ENCODE results near the gene RAD51B.
"Not testable (repeated sequence)": the region's sequence is repeated elsewhere in the genome, so short reads cannot be mapped to it uniquely, and the experiment has no call there.

The RAD51B gene

DNA sequence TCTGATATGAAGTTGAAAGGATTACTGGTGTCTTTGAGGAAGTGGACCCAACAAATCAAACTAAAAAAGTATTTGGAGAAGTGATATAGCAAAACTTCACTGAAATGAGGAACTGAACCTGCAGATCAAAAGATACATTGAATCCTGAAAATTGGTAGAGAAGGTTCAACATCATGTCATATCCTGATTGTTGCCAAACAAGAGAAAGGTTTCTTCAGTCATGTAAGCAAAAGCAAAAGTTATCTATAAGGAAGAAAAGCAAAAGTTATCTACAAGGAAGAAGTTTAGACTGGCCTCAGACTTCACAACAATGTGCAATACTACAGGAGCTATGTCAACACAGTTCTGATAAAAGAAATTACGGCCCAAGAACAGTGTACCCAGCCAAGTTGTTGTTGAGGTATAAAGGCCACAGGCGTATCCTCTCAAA lies 142.7 kb downstream of the RAD51B start:
- DNase-seq: no peak
- no peaks in the 10 kb centered on the region for H3K27me3 ChIP-seq
- H3K36me3 ChIP-seq: no peaks in the 10 kb centered on the region
- H3K4me1 ChIP-seq: no peaks in the 10 kb centered on the region
- H3K9me3 ChIP-seq: no peaks in the 10 kb centered on the region
- TF ChIP-seq, protein P1, sequence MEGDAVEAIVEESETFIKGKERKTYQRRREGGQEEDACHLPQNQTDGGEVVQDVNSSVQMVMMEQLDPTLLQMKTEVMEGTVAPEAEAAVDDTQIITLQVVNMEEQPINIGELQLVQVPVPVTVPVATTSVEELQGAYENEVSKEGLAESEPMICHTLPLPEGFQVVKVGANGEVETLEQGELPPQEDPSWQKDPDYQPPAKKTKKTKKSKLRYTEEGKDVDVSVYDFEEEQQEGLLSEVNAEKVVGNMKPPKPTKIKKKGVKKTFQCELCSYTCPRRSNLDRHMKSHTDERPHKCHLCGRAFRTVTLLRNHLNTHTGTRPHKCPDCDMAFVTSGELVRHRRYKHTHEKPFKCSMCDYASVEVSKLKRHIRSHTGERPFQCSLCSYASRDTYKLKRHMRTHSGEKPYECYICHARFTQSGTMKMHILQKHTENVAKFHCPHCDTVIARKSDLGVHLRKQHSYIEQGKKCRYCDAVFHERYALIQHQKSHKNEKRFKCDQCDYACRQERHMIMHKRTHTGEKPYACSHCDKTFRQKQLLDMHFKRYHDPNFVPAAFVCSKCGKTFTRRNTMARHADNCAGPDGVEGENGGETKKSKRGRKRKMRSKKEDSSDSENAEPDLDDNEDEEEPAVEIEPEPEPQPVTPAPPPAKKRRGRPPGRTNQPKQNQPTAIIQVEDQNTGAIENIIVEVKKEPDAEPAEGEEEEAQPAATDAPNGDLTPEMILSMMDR (IDR thresholded peaks at IDR 0.05; ENCODE audit: low read depth, low read length): no peak
- no peak overlapping the region for H3K4me3 ChIP-seq (ENCODE audit: low read depth, low read length)

DNA sequence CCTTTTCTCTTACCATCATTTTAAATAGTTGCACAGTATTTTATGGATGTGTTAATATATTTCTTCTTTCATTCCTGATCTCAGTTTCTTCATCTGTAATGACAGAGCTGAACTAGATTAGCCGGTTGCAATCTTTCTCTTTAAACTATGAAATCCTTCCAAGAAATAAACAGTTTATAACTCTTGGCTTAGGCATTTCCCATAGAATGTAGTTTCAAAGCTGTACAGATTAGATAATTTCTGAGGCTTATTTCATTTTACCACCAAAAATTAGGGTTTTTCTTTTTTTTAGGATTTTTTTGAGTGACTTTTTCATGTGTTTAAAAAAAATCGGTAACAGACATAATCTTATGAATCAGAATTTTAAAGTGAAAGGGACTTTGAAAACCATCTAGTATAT lies 144.0 kb downstream of the RAD51B start:
- TF ChIP-seq, protein P1 (IDR thresholded peaks at IDR 0.05; ENCODE audit: low read depth, low read length): no peak
- DNase-seq: no peak
- Histone ChIP-seq H3K9me3 (no peaks in the 10 kb centered on the region), H3K4me3 (ENCODE audit: low read depth, low read length) (no peak overlapping the region), H3K27me3 (no peaks in the 10 kb centered on the region), H3K36me3 (no peaks in the 10 kb centered on the region), H3K4me1 (no peaks in the 10 kb centered on the region)

GRCh38 chr14:67963960-67964812 lies 144.6 kb downstream of the RAD51B start:
- no peak for DNase-seq
- TF ChIP-seq, protein P1 (IDR thresholded peaks at IDR 0.05; ENCODE audit: low read depth, low read length): no peak
- Histone ChIP-seq H3K4me1 (no peaks in the 10 kb centered on the region), H3K9me3 (no peaks in the 10 kb centered on the region), H3K4me3 (ENCODE audit: low read depth, low read length) (no peak overlapping the region), H3K36me3 (no peaks in the 10 kb centered on the region), H3K27me3 (no peaks in the 10 kb centered on the region)

- H3K4me3 ChIP-seq (ENCODE audit: low read depth, low read length): no peak overlapping the region
- no peaks in the 10 kb centered on the region for H3K36me3 ChIP-seq
- H3K27me3 ChIP-seq: no peaks in the 10 kb centered on the region
- DNase-seq: no peak
- TF ChIP-seq, protein P1 (IDR thresholded peaks at IDR 0.05; ENCODE audit: low read depth, low read length): no peak
- H3K9me3 ChIP-seq: no peaks in the 10 kb centered on the region
- H3K4me1 ChIP-seq: no peaks in the 10 kb centered on the region
These were observed 146.1 kb downstream of the RAD51B start for GRCh38 chr14:67965696-67966095.

GRCh38 chr14:67967206-67967605 lies 147.6 kb downstream of the RAD51B start:
- H3K27me3 ChIP-seq: no peaks in the 10 kb centered on the region
- TF ChIP-seq, protein P1 (IDR thresholded peaks at IDR 0.05; ENCODE audit: low read depth, low read length): no peak
- no peak for DNase-seq

GRCh38 chr14:67967970-67968369 lies 148.4 kb downstream of the RAD51B start:
- H3K4me3 ChIP-seq (ENCODE audit: low read depth, low read length); H3K36me3 ChIP-seq; H3K4me1 ChIP-seq; DNase-seq; H3K27me3 ChIP-seq; H3K9me3 ChIP-seq: not testable (repeated sequence)

More at GRCh38 chr14:67967206-67967605, 147.6 kb downstream of the RAD51B start:
- Histone ChIP-seq H3K36me3 (no peaks in the 10 kb centered on the region), H3K4me3 (ENCODE audit: low read depth, low read length) (no peak overlapping the region), H3K9me3 (no peaks in the 10 kb centered on the region), H3K4me1 (no peaks in the 10 kb centered on the region)

Measured in BE2C (cell line).